Measurements from ENCODE around the gene ZNF213.
A peak's percentile ranks its signal among the peaks of the same experiment; 100 is the strongest.
"Not testable (repeated sequence)": the region's sequence is repeated elsewhere in the genome, so short reads cannot be mapped to it uniquely, and the experiment has no call there.

The ZNF213 gene

DNA sequence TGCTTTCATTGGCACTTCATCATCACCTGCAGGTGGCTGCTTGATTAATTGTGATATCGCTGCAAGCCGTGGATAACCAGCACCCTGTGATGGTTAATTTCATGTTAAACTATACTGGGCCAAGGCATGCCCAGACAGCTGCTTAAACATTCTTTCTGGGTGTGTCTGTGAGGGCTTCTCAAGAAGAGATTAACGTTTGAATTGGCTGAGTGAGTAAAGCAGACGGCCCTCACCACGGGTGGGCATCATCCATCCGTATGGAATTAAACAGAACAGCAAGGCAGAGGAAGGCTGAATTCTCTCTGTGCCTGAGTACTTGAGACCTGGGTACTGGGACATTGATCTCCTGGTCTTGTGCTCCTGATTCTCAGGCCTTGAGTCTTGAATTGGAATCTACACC lies 7.1 kb upstream of the ZNF213 start:
- no peak for DNase-seq (ENCODE audit: low read depth, low spot score)
- peak overlapping the region; percentile 46 for H3K27ac ChIP-seq

DNA sequence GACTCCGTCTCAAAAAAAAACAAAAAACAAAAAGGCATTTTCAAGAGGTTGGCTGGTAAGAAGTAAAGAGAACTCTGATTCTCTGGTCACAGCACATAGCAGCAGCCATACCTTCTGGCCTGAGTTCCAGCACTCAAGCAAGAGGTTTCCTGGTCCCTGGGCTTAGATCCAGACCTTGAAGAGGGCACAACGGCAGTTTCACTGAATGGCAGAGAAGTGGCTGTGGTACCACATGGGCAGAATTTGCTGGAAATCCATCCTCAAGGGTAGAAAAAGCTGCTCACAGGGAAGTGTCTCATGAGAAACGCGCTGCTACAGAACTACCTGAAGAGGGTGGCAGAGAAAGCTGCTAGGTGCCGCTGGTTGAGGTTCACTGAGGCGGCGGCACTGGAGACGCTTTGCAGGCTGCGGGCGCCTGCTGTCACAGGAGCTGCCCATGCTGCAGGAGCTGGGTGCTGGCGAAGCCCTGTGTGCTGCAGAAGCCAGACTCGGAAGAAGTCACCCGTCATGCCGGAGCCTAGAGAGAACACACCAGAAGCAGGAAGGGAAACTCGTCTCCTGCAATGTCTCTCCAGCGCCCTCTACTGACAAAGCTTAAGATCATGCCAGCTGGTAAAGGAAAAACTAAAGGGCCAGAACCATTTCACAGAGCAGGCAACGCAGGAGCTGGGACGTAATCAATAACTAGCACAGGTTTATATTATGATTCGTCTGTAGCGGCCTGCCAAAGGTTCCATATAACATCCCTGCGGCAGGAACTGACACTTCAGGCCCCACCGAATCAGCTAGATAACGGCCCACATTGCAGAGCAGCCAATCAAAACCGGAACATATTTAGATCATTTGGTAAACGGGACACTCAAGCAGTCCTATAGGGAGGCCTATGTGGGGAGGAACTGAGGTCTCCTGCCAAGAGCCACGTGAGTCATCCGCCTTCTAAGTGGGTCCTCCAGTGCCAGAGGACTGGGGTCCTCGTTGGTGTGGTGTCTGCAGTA lies 5.4 kb upstream of the ZNF213 start:
- H3K27ac ChIP-seq = no peak overlapping the region
- no peak for DNase-seq (ENCODE audit: low read depth, low spot score)

DNA sequence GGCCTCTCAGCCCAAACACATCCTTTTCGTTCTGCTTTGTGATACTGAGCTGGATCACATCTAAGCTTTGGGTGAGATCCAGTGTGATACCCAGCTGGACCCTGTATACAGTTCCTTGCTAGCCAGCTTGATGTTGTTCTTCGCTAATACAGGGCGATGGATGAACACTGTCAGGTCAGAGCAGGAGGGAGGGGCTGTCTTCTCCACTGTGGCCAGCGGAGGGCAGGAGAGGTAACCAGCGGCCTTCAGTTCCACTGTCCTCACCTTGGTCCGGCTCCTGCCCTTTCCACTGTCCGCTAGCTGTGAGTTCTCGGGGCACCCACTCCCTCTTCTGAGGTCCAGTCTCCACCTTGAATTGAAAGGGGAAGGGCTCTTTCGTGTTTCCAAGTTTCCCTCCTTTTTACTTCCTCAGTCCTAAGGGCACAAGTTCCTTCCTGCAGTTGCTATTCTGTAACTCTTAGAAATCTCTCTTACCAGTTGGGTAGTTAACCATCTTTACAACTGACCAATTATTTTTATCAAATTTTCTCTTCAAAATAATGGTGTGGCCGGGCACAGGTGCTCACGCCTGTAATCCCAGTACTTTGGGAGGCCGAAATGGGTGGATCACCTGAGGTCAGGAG lies 3.0 kb upstream of the ZNF213 start:
- no peak for DNase-seq (ENCODE audit: low read depth, low spot score)
- no peak overlapping the region for H3K27ac ChIP-seq

DNA sequence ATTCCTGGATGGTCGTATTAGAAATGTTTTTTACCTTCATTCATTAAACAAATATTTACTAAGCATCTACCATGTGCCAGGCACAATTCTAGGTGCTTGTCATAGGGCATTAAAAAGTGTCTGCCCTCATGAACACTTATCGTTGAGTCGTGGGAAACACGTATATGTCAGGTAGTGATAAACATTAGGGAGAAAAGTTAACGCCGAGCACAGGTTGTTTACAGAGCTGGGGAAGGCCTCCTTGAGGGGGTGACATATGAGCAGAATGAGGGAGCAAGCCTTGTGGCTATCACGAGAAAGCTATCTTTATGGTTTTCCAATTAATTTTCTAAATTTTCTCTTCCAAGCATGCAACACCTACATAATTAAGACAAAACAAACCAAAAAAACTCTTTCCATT lies 985 bp upstream of the ZNF213 start:
- no peak for DNase-seq (ENCODE audit: low read depth, low spot score)
- H3K27ac ChIP-seq = peak overlapping the region; percentile 78

GRCh38 chr16:3135126-3135715 lies 392 bp downstream of the ZNF213 start:
- DNase-seq (ENCODE audit: low read depth, low spot score) = no peak
- peak overlapping the region; percentile 78 for H3K27ac ChIP-seq

GRCh38 chr16:3137267-3137666 lies 2.4 kb downstream of the ZNF213 start:
- no peak for DNase-seq (ENCODE audit: low read depth, low spot score)
- H3K27ac ChIP-seq = no peak overlapping the region

- H3K27ac ChIP-seq = no peak overlapping the region
Measured at GRCh38 chr16:3138342-3138741, 3.5 kb downstream of the ZNF213 start.

GRCh38 chr16:3138823-3139426 lies 4.1 kb downstream of the ZNF213 start:
- no peak for DNase-seq (ENCODE audit: low read depth, low spot score)
- H3K27ac ChIP-seq = peak overlapping the region; percentile 38

More at GRCh38 chr16:3138342-3138741, 3.5 kb downstream of the ZNF213 start:
- DNase-seq (ENCODE audit: low read depth, low spot score) = no peak

DNA sequence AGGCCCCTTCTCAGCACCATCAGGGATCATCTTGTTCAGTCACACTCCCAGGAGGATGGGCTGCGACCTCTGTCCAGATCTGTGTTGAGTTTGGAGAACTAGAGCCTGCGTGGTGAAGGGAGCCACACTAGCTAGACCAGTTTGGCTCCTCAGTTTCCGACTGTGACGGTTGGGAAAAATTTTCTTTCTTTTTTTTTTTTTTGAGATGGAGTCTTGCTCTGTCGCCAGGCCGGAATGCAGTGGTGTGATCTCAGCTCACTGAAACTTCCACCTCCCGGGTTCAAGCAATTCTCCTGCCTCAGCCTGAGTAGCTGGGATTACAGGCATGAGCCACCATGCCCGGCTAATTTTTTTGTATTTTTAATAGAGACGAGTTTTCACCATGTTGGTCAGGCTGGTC lies 4.7 kb downstream of the ZNF213 start:
- DNase-seq (ENCODE audit: low read depth, low spot score) = not testable (repeated sequence)
- H3K27ac ChIP-seq = peak overlapping the region; percentile 38

- DNase-seq (ENCODE audit: low read depth, low spot score) = no peak
- H3K27ac ChIP-seq = no peak overlapping the region
Measured at GRCh38 chr16:3140603-3141427, 6.0 kb downstream of the ZNF213 start.

DNA sequence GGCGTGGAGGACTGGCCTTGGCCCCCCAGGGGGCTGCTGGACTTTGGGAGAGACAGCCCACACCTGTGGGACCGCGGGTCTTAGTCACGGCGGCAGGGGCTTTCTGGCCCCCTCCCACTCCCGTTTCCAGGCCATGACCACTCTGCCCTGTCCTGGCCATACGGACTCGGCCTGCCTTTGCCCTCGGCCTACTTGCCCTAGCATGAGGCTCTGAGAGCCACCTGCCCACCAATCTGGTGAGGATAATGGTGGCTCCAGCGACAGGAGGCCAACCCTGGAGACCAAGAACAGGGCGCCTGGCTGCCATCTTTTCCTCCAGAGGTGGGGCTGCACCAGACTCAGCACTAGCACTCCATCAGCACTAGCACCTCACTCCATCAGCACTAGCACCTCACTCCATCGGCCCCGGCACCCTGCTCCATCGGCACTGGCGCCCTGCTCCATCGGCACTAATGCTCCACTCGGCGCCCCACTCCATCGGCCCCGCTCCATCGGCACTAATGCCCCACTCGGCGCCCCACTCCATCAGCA lies 7.0 kb downstream of the ZNF213 start:
- no peak for DNase-seq (ENCODE audit: low read depth, low spot score)

DNA sequence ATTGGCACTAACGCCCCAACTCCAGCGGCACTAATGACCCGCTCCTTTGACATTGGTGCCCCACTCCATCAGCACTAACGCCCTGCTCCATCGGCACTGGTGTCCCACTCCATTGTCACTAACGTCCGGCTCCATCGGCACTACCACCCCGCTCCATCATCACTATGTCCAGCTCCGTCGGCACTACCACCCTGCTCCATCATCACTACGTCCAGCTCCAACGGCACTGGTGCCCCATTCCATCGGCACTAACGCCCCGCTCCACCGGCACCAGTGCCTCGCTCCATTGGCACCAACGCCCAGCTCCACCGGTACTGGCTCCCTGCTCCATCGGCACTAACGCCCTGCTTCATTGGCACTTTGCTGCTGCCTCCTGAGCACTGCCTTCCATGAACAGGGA lies 7.5 kb downstream of the ZNF213 start:
- no peak for DNase-seq (ENCODE audit: low read depth, low spot score)
- no peak overlapping the region for H3K27ac ChIP-seq

More for the DNA sequence above, 7.0 kb downstream of the ZNF213 start:
- H3K27ac ChIP-seq = no peak overlapping the region

DNA sequence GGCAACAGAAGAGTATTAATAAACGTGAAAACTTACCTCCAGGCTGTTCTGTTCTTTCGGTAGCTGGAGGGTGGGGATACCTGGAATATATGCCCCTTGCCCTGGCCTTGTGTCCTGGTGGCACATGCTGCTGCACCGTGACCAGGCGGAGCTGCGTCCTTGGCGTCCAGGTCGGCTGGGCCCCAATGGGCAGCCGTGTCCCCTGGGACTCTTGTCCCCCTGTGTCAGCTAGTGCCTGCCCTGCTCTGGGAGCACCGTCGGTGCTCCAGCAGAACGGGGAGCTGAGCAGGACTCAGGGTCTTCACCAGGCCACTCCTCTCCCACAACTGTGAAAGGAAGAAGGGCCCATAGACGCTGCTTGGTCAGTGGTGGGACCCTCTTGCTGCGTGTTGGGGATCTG lies 7.9 kb downstream of the ZNF213 start:
- DNase-seq (ENCODE audit: low read depth, low spot score) = no peak
- no peak overlapping the region for H3K27ac ChIP-seq

- no peak overlapping the region for H3K27ac ChIP-seq
- no peak for DNase-seq (ENCODE audit: low read depth, low spot score)
Measured at GRCh38 chr16:3143189-3143588, 8.4 kb downstream of the ZNF213 start.

DNA sequence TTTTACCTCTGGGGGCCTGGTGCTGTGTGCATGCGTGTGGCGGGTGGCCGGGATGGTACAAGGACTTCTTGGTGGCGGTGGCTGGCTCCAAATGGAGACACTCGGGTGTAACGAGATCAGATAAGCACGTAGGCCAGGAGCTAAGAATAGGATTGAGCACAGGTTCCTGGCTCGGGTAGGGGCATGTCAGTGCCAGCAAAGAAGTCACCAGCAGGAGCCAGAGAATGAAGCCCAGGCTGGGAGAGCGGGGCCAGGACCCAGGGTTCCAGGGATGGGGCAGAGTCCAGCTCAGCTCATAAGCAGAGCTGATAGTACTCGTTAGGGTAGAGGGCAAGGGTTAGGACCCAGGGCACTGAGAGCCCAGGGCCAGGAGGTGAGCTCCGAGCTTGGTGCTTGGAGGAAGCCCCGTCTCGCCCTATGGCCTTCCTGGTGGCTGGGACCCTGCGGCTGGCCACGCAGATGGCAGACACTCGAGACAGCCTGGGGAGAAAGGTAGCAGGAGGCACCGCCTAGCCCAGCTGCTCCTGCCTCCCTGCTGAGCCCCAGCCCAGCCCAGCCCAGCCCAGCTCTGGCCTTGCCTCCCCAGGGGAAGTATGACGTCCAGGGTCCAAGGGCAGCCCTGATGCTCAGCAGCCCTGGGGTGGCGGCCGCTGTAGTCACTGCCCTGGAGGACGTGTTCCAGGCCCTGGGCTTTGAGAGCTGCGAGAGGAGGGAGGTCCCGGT lies 8.9 kb downstream of the ZNF213 start:
- DNase-seq (ENCODE audit: low read depth, low spot score) = no peak
- no peak overlapping the region for H3K27ac ChIP-seq

- no peak for DNase-seq (ENCODE audit: low read depth, low spot score)
- no peak overlapping the region for H3K27ac ChIP-seq
Measured at GRCh38 chr16:3144321-3144983, 9.6 kb downstream of the ZNF213 start.

GRCh38 chr16:3145151-3145550 lies 10.3 kb downstream of the ZNF213 start:
- no peak overlapping the region for H3K27ac ChIP-seq
- no peak for DNase-seq (ENCODE audit: low read depth, low spot score)

- no peak overlapping the region for H3K27ac ChIP-seq
Measured at GRCh38 chr16:3145660-3146059, 10.8 kb downstream of the ZNF213 start.

More at GRCh38 chr16:3145660-3146059, 10.8 kb downstream of the ZNF213 start:
- DNase-seq (ENCODE audit: low read depth, low spot score) = no peak

Measured in epithelial cell of prostate (primary cell).